Type B pancreatic cell (in vitro differentiated cells): Measurements from ENCODE around the gene CEP128. TPM values are rescaled to one million over a fixed set of nuclear protein-coding genes. Genes with fewer than 3 reads are reported as not detected.

Experiments
- DNase-seq: peaks from one replicate; pipeline ENCODE4 v3.0.0; 2021; ENCODE audit warnings: mixed read lengths; ENCODE audit not compliant: unreplicated experiment; ENCODE audit errors: extremely low spot score
- H3K27ac Mint-ChIP-seq: 2 replicates; pipeline ENCODE4 v1.8.0; 2021; ENCODE audit warnings: mild to moderate bottlenecking, mixed read lengths
- H3K27me3 Mint-ChIP-seq: 2 replicates; pipeline ENCODE4 v1.8.0; 2021; ENCODE audit warnings: mixed read lengths
- H3K36me3 Mint-ChIP-seq: 2 replicates; pipeline ENCODE4 v1.8.0; 2021; ENCODE audit warnings: mixed read lengths
- H3K4me1 Mint-ChIP-seq: one replicate; pipeline ENCODE4 v1.8.0; 2021; ENCODE audit warnings: mixed read lengths; ENCODE audit not compliant: unreplicated experiment
- H3K4me3 Mint-ChIP-seq: 2 replicates; pipeline ENCODE4 v1.8.0; 2021; ENCODE audit warnings: mild to moderate bottlenecking, mixed read lengths
- H3K9me3 Mint-ChIP-seq: 2 replicates; pipeline ENCODE4 v1.8.0; 2021; ENCODE audit warnings: mixed read lengths
- CTCF ChIP-seq: fragments of 200-600 bp; sonication (generic); conservative IDR thresholded peaks from 2 replicates; pipeline ENCODE4 v1.5.0; 2021; ENCODE audit warnings: antibody characterized with exemption, mild to moderate bottlenecking
- total RNA-seq: library from RNA; stranded (reverse); gene quantifications from 2 replicates; pipeline ENCODE4 v1.2.1, GENCODE V29; 2021; ENCODE audit warnings: low replicate concordance

CEP128 gene
- total RNA-seq, 1 donor from 2014 or later, result 17.7 TPM

GRCh38 chr14:80637756-80638619, 303.6 kb downstream of the CEP128 start:
- H3K27ac Mint-ChIP-seq, result no peak overlapping the region
- no peaks in the 10 kb centered on the region for H3K27me3 Mint-ChIP-seq
- no peak for TF ChIP-seq CTCF
- no peak for DNase-seq
- H3K9me3 Mint-ChIP-seq, result no peaks in the 10 kb centered on the region
- H3K4me3 Mint-ChIP-seq, result no peak overlapping the region
- no peaks in the 10 kb centered on the region for H3K4me1 Mint-ChIP-seq
- H3K36me3 Mint-ChIP-seq, result no peaks in the 10 kb centered on the region

- H3K4me3 Mint-ChIP-seq, result no peak overlapping the region
These were observed 305.5 kb downstream of the CEP128 start for GRCh38 chr14:80636071-80636470.

GRCh38 chr14:80634106-80634758, 307.3 kb downstream of the CEP128 start:
- no peaks in the 10 kb centered on the region for H3K27me3 Mint-ChIP-seq
- no peaks in the 10 kb centered on the region for H3K36me3 Mint-ChIP-seq
- no peaks in the 10 kb centered on the region for H3K9me3 Mint-ChIP-seq
- no peak overlapping the region for H3K27ac Mint-ChIP-seq
- no peak for DNase-seq
- no peak for TF ChIP-seq CTCF
- H3K4me3 Mint-ChIP-seq, result no peak overlapping the region
- H3K4me1 Mint-ChIP-seq, result no peaks in the 10 kb centered on the region

More at GRCh38 chr14:80636071-80636470, 305.5 kb downstream of the CEP128 start:
- Mint-ChIP-seq H3K9me3 (no peaks in the 10 kb centered on the region), H3K36me3 (no peaks in the 10 kb centered on the region), H3K27ac (no peak overlapping the region), H3K4me1 (no peaks in the 10 kb centered on the region), H3K27me3 (no peaks in the 10 kb centered on the region)
- DNase-seq, result no peak
- TF ChIP-seq CTCF, result peak; percentile 53

DNA sequence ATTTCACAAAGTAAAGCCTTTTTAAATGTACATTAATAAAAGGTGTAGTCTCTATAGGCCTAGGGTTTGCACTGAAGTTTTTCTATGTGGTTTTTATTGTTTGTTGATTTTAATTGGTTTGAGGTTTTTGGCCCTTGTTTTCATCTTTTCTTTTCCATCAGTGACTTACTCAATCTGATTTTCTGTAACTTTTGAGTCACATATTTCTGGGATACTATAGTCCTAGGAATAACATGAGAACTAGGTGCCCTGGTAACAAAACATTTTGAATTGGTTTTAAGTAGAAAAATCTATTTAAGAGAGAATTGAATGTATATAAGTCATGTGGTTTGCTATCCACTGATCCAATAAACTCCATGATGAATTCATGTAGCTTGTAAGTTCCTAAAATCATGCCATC, 311.9 kb downstream of the CEP128 start:
- H3K36me3 Mint-ChIP-seq, result no peaks in the 10 kb centered on the region
- no peaks in the 10 kb centered on the region for H3K9me3 Mint-ChIP-seq
- DNase-seq, result no peak
- H3K4me1 Mint-ChIP-seq, result no peaks in the 10 kb centered on the region
- no peaks in the 10 kb centered on the region for H3K27me3 Mint-ChIP-seq
- TF ChIP-seq CTCF, result no peak
- no peak overlapping the region for H3K27ac Mint-ChIP-seq
- H3K4me3 Mint-ChIP-seq, result no peak overlapping the region

DNA sequence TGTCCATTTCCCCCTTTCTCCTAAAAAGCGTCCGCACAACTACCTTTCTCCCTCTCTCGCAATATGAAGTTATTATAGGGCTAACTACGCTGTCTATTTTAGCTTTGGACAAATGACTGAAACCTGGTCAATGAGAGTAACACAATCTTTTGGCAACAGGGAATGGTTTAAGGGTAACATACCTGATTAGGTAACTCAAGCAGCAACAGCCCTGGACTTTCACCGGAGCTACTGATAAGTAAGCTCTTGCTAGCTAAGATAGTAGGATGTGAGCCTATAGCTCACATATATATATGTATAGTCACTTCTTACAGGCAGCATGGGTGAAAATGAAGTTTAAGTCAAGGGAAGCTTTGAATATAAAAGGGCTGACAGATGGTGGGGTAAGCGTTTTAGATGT, 313.0 kb downstream of the CEP128 start:
- Mint-ChIP-seq H3K4me3 (no peak overlapping the region), H3K4me1 (no peaks in the 10 kb centered on the region), H3K36me3 (no peaks in the 10 kb centered on the region), H3K9me3 (peaks cover 5% of the 10 kb centered on the region), H3K27me3 (no peaks in the 10 kb centered on the region), H3K27ac (no peak overlapping the region)
- no peak for DNase-seq
- no peak for TF ChIP-seq CTCF
